ENCODE data around the gene ZNF135. TPM values are rescaled to one million over a fixed set of nuclear protein-coding genes. Genes with fewer than 3 reads are reported as not detected.

ZNF135 gene
- total and polyA plus RNA-seq, 2 of the 4 experiments (the other 2 are of a cell fraction), result 2.4 to 2.7 TPM

DNA sequence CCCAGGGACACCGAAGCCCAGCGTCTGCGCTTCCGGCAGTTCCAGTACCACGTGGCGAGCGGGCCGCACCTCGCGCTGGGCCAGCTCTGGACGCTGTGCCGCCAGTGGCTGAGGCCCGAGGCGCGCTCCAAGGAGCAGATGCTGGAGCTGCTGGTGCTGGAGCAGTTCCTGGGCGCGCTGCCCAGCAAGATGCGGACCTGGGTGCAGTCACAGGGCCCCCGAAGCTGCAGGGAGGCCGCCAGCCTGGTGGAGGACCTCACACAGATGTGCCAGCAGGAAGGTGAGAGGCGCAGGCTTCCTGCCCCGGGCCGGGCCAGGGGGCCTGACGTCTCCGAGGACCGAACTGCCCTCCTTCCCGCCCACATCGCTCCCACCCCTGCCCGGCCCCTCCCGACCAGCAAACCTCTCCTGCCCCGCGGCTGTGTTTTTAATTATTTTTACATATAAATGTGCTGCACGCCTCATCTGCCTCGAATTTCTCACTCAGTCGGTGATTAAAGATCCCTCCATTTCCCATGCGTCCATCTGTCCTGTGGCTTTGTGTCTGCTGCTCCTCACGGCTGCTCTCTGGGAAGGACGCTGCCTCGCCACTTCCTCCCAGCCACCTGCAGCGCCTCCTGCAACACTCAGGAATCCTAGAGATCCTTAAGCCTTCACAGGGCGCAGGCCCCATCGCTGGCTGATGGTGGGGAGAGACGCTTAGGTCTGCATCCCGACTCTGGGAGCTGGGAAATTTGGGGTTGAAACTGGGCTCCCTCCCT is 21.0 kb upstream of the ZNF135 start:
- no peak overlapping the region for H4K5ac ChIP-seq (ENCODE audit: low read depth, low read length)
- H3K79me1 ChIP-seq (ENCODE audit: low read depth in 1 of 2, low read length in 2 of 2), result no peaks in the 10 kb centered on the region
- H3K9ac ChIP-seq (ENCODE audit: low read depth, low read length), result no peak overlapping the region
- no peaks in the 10 kb centered on the region for H3K36me3 ChIP-seq (ENCODE audit: control insufficient read depth, insufficient read depth, low read length)
- H2AK9ac ChIP-seq (replicated peaks; ENCODE audit: low read depth, low read length, poor library complexity), result no peak overlapping the region
- H3K23ac ChIP-seq (ENCODE audit: low read depth, low read length), result no peak overlapping the region
- ATAC-seq (ENCODE audit: low read depth) (no peak), DNase-seq (no peak)
- H3K4me3 ChIP-seq (ENCODE audit: insufficient read depth, low read depth, low read length), result no peak overlapping the region
- POLR2A ChIA-PET (ENCODE audit: unreplicated experiment), result no interaction called here
- no peaks in the 10 kb centered on the region for H3K4me1 ChIP-seq (ENCODE audit: control insufficient read depth, insufficient read depth, low read length)
- no peak overlapping the region for H4K91ac ChIP-seq (ENCODE audit: insufficient read depth, low read depth, low read length)
- no peak overlapping the region for H3K56ac ChIP-seq (ENCODE audit: extremely low read depth, insufficient read depth, low read length)
- peaks cover 42% of the 10 kb centered on the region for H3K9me3 ChIP-seq (ENCODE audit: control insufficient read depth, insufficient read depth, low read length)
- intact Hi-C loops (cut with micrococcal nuclease), result no loop called here
- no peak overlapping the region for H4K8ac ChIP-seq (ENCODE audit: low read depth in 2 of 2, low read length in 2 of 2)
- CTCF ChIA-PET, result no interaction called here
- H2BK120ac ChIP-seq (ENCODE audit: low read depth, low read length), result no peak overlapping the region
- no peak overlapping the region for H2BK20ac ChIP-seq (ENCODE audit: low read depth, low read length)
- in situ Hi-C loops (cut with MboI; ENCODE audit: low sequenced_read_pairs), result no loop called here
- no peak for TF ChIP-seq MAZ (IDR thresholded peaks at IDR 0.05; ENCODE audit: borderline replicate concordance, low read depth, low read length)
- no peak for TF ChIP-seq BHLHE40 (IDR thresholded peaks at IDR 0.05; ENCODE audit: low read depth, low read length)
- no peak for TF ChIP-seq NFE2L2 (IDR thresholded peaks at IDR 0.05; ENCODE audit: low read depth, low read length)
- TF ChIP-seq, protein P1, sequence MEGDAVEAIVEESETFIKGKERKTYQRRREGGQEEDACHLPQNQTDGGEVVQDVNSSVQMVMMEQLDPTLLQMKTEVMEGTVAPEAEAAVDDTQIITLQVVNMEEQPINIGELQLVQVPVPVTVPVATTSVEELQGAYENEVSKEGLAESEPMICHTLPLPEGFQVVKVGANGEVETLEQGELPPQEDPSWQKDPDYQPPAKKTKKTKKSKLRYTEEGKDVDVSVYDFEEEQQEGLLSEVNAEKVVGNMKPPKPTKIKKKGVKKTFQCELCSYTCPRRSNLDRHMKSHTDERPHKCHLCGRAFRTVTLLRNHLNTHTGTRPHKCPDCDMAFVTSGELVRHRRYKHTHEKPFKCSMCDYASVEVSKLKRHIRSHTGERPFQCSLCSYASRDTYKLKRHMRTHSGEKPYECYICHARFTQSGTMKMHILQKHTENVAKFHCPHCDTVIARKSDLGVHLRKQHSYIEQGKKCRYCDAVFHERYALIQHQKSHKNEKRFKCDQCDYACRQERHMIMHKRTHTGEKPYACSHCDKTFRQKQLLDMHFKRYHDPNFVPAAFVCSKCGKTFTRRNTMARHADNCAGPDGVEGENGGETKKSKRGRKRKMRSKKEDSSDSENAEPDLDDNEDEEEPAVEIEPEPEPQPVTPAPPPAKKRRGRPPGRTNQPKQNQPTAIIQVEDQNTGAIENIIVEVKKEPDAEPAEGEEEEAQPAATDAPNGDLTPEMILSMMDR (conservative IDR thresholded peaks at IDR 0.05; ENCODE audit: low read depth, low read length), result no peak
- TF ChIP-seq RFX5 (IDR thresholded peaks at IDR 0.05; ENCODE audit: low read depth, low read length), result no peak
- TF ChIP-seq MAFK (IDR thresholded peaks at IDR 0.05; ENCODE audit: low read depth, low read length), result no peak
- no peak for TF ChIP-seq CHD1 (IDR thresholded peaks at IDR 0.05; ENCODE audit: low read depth, low read length)
- TF ChIP-seq, protein P2, sequence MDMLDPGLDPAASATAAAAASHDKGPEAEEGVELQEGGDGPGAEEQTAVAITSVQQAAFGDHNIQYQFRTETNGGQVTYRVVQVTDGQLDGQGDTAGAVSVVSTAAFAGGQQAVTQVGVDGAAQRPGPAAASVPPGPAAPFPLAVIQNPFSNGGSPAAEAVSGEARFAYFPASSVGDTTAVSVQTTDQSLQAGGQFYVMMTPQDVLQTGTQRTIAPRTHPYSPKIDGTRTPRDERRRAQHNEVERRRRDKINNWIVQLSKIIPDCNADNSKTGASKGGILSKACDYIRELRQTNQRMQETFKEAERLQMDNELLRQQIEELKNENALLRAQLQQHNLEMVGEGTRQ (IDR thresholded peaks at IDR 0.05; ENCODE audit: low read depth, low read length), result no peak
- TF ChIP-seq, protein P3, sequence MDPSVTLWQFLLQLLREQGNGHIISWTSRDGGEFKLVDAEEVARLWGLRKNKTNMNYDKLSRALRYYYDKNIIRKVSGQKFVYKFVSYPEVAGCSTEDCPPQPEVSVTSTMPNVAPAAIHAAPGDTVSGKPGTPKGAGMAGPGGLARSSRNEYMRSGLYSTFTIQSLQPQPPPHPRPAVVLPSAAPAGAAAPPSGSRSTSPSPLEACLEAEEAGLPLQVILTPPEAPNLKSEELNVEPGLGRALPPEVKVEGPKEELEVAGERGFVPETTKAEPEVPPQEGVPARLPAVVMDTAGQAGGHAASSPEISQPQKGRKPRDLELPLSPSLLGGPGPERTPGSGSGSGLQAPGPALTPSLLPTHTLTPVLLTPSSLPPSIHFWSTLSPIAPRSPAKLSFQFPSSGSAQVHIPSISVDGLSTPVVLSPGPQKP (IDR thresholded peaks at IDR 0.05; ENCODE audit: borderline replicate concordance, low read depth, low read length), result no peak
- TF ChIP-seq CEBPB (IDR thresholded peaks at IDR 0.05; ENCODE audit: low read depth, low read length), result no peak
- no peak for TF ChIP-seq SMC3 (IDR thresholded peaks at IDR 0.05; ENCODE audit: low read depth, low read length)
- no peak for TF ChIP-seq RCOR1 (IDR thresholded peaks at IDR 0.05; ENCODE audit: insufficient replicate concordance, low read length)
- no peak for TF ChIP-seq FOS (IDR thresholded peaks at IDR 0.05; ENCODE audit: low read depth, low read length)
- no peak for TF ChIP-seq MXI1 (IDR thresholded peaks at IDR 0.05; ENCODE audit: borderline replicate concordance, low read depth, low read length)
- no peak for TF ChIP-seq POLR2A (IDR thresholded peaks at IDR 0.05; ENCODE audit: low read depth, low read length)
- H3K27me3 ChIP-seq (ENCODE audit: control insufficient read depth, insufficient read depth, low read length), result no peaks in the 10 kb centered on the region
- no TSS peak for BruUV-seq (replicated peaks)
- H2AK5ac ChIP-seq (ENCODE audit: low read depth, low read length), result no peak overlapping the region
- H3K9me1 ChIP-seq (ENCODE audit: insufficient read depth, low read length), result no peaks in the 10 kb centered on the region
- H2BK5ac ChIP-seq (ENCODE audit: low read depth, low read length, poor library complexity, severe bottlenecking), result no peak overlapping the region
- no peak overlapping the region for H3K4ac ChIP-seq (ENCODE audit: low read depth, low read length)
- no peaks in the 10 kb centered on the region for H4K20me1 ChIP-seq (ENCODE audit: insufficient read depth, low read length)
- no peak overlapping the region for H3K27ac ChIP-seq (ENCODE audit: insufficient read depth, low read length)
- no peak overlapping the region for H2AFZ ChIP-seq (replicated peaks; ENCODE audit: low read length, poor library complexity)
- dilution Hi-C loops (cut with HindIII; ENCODE audit: low sequenced_read_pairs, unreplicated experiment), result no loop called here
- WGBS, 2 experiments (ENCODE audit: extremely low coverage in 2 of 2, insufficient read length in 1 of 2), result 7% methylated on average over 14 of the region's 44 CpGs; no CpG with 5 or more reads in 1 of the 2 experiments
- H3K18ac ChIP-seq (ENCODE audit: low read depth, low read length), result no peak overlapping the region
- no peak overlapping the region for H3K4me2 ChIP-seq (ENCODE audit: low read depth, low read length)
- no peak overlapping the region for H3K14ac ChIP-seq (replicated peaks; ENCODE audit: low read depth, low read length)
- no peak overlapping the region for H2BK15ac ChIP-seq (ENCODE audit: low read depth, low read length)
